GM12878 (cell line): ENCODE results near the gene BAZ2B.

Experiments used
- CEBPB ChIP-seq, 2 experiments: fragments of 150-350 bp in 1 of 2; IDR thresholded peaks; 2 replicates each; pipeline ENCODE4 v1.6.1; 2012 to 2014; ENCODE audit warnings: low read depth in 2 of 2, low read length in 2 of 2, borderline replicate concordance in 1 of 2, inconsistent platforms in 1 of 2
- CTCF ChIP-seq, 3 experiments: IDR thresholded peaks in 2 of 3; conservative IDR thresholded peaks in 1 of 3; 2 replicates each; pipeline ENCODE4 v1.5.1; 2011; ENCODE audit warnings: low read depth in 3 of 3, low read length in 3 of 3, mild to moderate bottlenecking in 3 of 3, control low read depth in 2 of 3, moderate library complexity in 2 of 3, inconsistent platforms in 1 of 3, mixed read lengths in 1 of 3; ENCODE audit not compliant: control insufficient read depth in 2 of 3, insufficient read depth in 1 of 3; ENCODE audit errors: extremely low read depth in 1 of 3
- EED ChIP-seq: sonication (generic); IDR thresholded peaks from 2 replicates; pipeline ENCODE4 v1.6.1; 2016; ENCODE audit warnings: antibody characterized with exemption, low read depth
- GABPA ChIP-seq: IDR thresholded peaks from 2 replicates; pipeline ENCODE4 v1.6.1; 2014; ENCODE audit warnings: antibody characterized with exemption, low read depth, mild to moderate bottlenecking, inconsistent platforms
- HDAC6 ChIP-seq: fragments of 200-600 bp; sonication (generic); IDR thresholded peaks from one replicate; pipeline ENCODE4 v1.8.0; 2017; ENCODE audit warnings: antibody characterized with exemption; ENCODE audit not compliant: unreplicated experiment
- IRF3 ChIP-seq: fragments of 450-650 bp; IDR thresholded peaks from 2 replicates; pipeline ENCODE4 v1.6.1; 2014; ENCODE audit warnings: mild to moderate bottlenecking
- POLR2A ChIP-seq: IDR thresholded peaks from 2 replicates; pipeline ENCODE4 v1.6.1; 2011; ENCODE audit warnings: low read depth, mild to moderate bottlenecking, low read length
- REST ChIP-seq: IDR thresholded peaks from 2 replicates; pipeline ENCODE4 v1.6.1; 2012; ENCODE audit warnings: mild to moderate bottlenecking, low read depth, low read length
- RFX5 ChIP-seq: IDR thresholded peaks from 2 replicates; pipeline ENCODE4 v1.6.1; 2011; ENCODE audit warnings: low read depth, low read length, improper control_type of control experiment
- SMAD1 ChIP-seq: fragments of 450-650 bp; IDR thresholded peaks from 2 replicates; pipeline ENCODE4 v1.6.1; 2018; ENCODE audit warnings: mild to moderate bottlenecking, low read depth; ENCODE audit not compliant: partially characterized antibody
- TCF12 ChIP-seq: IDR thresholded peaks from 2 replicates; pipeline ENCODE4 v1.6.1; 2011; ENCODE audit warnings: low read depth, mild to moderate bottlenecking, low read length
- YY1 ChIP-seq: IDR thresholded peaks from 2 replicates; pipeline ENCODE4 v1.6.1; 2011; ENCODE audit warnings: low read depth, mild to moderate bottlenecking, low read length

DNA sequence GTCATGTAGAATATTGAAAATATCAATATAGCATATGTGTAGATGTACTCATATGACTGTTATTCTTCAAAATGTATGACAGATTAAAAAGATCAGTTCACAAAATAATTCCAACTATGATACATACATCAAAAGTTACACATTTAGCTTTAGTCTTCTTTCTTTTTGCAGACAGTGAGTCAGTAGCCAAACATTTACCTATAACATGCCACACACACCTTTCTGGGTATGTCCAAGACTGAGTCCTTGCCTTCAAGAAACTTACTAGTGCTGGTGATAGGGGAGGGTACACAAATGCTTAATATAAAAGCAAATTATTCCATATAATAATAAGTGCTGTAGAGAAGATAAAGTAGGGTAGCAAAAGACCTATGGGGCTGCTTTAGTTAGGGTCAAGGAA, 176.9 kb downstream of the BAZ2B start:
- TF ChIP-seq CTCF (IDR thresholded peaks at IDR 0.05 in 2 of 3, conservative IDR thresholded peaks at IDR 0.05 in 1 of 3; ENCODE audit: control insufficient read depth in 2 of 3, extremely low read depth in 1 of 3, insufficient read depth in 1 of 3, low read depth in 3 of 3, low read length in 3 of 3) (no peak), POLR2A (no peak), HDAC6 (no peak), SMAD1 (no peak), CEBPB (IDR thresholded peaks at IDR 0.05; ENCODE audit: borderline replicate concordance in 1 of 2, low read depth in 2 of 2, low read length in 2 of 2) (no peak), EED (no peak), RFX5 (no peak), REST (no peak), YY1 (no peak), GABPA (no peak), TCF12 (no peak), IRF3 (no peak)
